ENCODE data around the gene TBC1D13.

DNA sequence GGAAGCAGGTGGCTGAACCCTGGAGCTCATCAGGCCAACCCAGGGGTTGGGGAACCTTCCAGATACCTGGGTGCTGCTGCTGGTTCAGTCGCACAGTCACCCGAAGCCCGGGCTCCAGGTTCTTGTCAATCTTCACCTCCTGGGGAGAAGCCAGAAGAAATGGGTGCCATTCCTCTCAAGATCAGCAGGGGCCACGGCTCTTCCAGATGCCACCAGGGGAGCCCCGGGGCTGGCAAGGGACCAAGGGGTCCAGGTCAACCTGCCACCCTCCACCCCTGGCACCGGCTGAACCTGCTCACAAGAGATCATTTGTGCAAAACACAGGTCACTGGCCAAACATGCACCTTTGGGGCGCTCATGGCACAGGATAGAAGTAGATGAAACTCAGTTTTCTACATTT, 37.9 kb downstream of the TBC1D13 start:
- TF ChIP-seq ZNF274 (IDR thresholded peaks at IDR 0.05; ENCODE audit: low read depth, low read length) (no peak), YY1 (IDR thresholded peaks at IDR 0.05; ENCODE audit: insufficient read depth, insufficient read length) (no peak), SUZ12 (IDR thresholded peaks at IDR 0.05; ENCODE audit: extremely low read depth, insufficient read depth, insufficient read length) (no peak)
